PC-9 (cell line): Measurements from ENCODE around the gene USH1C.

ENCODE experiments used
- EZH2 ChIP-seq: fragments of 200-600 bp; sonication (generic); IDR thresholded peaks from 2 replicates; pipeline ENCODE4 v1.8.0; 2017; ENCODE audit warnings: antibody characterized with exemption, low read depth
- TF ChIP-seq, protein P1 (sequence below): fragments of 200-600 bp; sonication (generic); conservative IDR thresholded peaks from 2 replicates; pipeline ENCODE4 v1.6.1; 2017; ENCODE audit warnings: mixed run types, antibody characterized with exemption, mild to moderate bottlenecking, moderate library complexity

DNA sequence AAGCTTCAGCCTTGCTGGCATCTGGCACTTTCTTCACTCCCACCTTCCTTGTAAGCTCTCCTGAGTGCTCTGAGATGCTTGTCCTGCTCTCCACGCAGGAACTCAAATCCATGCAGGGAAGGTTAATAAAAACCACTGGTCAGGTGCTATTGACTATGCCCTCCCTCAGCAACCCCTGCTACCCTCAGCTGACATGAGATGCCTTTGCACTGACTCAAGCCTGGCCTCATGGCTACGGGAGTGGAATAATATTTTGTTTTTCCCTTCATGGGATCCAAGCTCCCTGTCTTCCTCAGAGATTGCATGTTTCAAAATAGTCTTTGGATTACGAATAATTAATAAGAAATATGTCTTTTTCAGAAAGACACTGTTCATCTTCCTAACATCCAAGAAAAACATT, 35.9 kb downstream of the USH1C start:
- TF ChIP-seq, protein P1, sequence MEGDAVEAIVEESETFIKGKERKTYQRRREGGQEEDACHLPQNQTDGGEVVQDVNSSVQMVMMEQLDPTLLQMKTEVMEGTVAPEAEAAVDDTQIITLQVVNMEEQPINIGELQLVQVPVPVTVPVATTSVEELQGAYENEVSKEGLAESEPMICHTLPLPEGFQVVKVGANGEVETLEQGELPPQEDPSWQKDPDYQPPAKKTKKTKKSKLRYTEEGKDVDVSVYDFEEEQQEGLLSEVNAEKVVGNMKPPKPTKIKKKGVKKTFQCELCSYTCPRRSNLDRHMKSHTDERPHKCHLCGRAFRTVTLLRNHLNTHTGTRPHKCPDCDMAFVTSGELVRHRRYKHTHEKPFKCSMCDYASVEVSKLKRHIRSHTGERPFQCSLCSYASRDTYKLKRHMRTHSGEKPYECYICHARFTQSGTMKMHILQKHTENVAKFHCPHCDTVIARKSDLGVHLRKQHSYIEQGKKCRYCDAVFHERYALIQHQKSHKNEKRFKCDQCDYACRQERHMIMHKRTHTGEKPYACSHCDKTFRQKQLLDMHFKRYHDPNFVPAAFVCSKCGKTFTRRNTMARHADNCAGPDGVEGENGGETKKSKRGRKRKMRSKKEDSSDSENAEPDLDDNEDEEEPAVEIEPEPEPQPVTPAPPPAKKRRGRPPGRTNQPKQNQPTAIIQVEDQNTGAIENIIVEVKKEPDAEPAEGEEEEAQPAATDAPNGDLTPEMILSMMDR = no peak
- no peak for TF ChIP-seq EZH2
